BJ (cell line): ENCODE measurements around the gene PTCD1. TPM values are rescaled to one million over a fixed set of nuclear protein-coding genes. Genes with fewer than 3 reads are reported as not detected.
"Not testable (repeated sequence)": the region's sequence is repeated elsewhere in the genome, so short reads cannot be mapped to it uniquely, and the experiment has no call there.

Experiments used
- CTCF ChIA-PET: fragments of 350-600 bp; formaldehyde crosslinking; extraction: SDS; loops from one replicate; lab custom pipeline; 2021; ENCODE audit warnings: antibody characterized with exemption, inconsistent platforms; lab: Yijun Ruan, JAX
- POLR2A ChIA-PET: fragments of 300-600 bp; sonication (Branson Sonifier 250); formaldehyde crosslinking; extraction: SDS; loops from one replicate; lab custom pipeline; 2021; ENCODE audit warnings: antibody characterized with exemption; lab: Charles Lee
- DNase-seq: peaks from one replicate; pipeline ENCODE4 v3.0.0-alpha.2; 2011; ENCODE audit warnings: low read depth
- H3K27me3 ChIP-seq: 2 replicates; pipeline ENCODE4 v1.6.0; 2011; ENCODE audit warnings: low read length; ENCODE audit not compliant: control insufficient read depth, insufficient read depth
- H3K36me3 ChIP-seq: 2 replicates; pipeline ENCODE4 v1.5.1; 2011; ENCODE audit warnings: low read length; ENCODE audit not compliant: control insufficient read depth, insufficient read depth
- H3K4me3 ChIP-seq: 2 replicates; pipeline ENCODE4 v1.5.1; 2011; ENCODE audit warnings: low read depth, mild to moderate bottlenecking, control low read depth, low read length
- polyA plus RNA-seq: library from polyadenylated mRNA; depleted of rRNA; stranded (reverse); fragments of >200 nt; gene quantifications from 2 replicates; pipeline ENCODE4 v1.2.3, GENCODE V29; 2011
- TF ChIP-seq, protein P1 (sequence below): IDR thresholded peaks from 2 replicates; pipeline ENCODE4 v1.5.1; 2011; ENCODE audit warnings: low read depth, mild to moderate bottlenecking, control low read depth, inconsistent platforms, low read length, moderate library complexity; ENCODE audit not compliant: insufficient read depth

PTCD1 gene
- polyA plus RNA-seq, 1 experiment: 3.5 TPM

- peaks cover 41% of the 10 kb centered on the region for H3K36me3 ChIP-seq
- POLR2A ChIA-PET: interaction anchor here (0.7 kb wide), 1 partner anchor 49 kb away, joined by 3 read pairs; no protein-coding TSS in a partner anchor
- CTCF ChIA-PET: interaction anchor here (0.6 to 0.7 kb wide), 3 partner anchors 10 to 558 kb away, joined by 3 to 4 read pairs (median 3); no protein-coding TSS in a partner anchor
These were observed 48.8 kb downstream of the PTCD1 start for GRCh38 chr7:99389772-99390171.

GRCh38 chr7:99387912-99388311 is 50.7 kb downstream of the PTCD1 start:
- Histone ChIP-seq H3K4me3 (no peak overlapping the region), H3K36me3 (peaks cover 35% of the 10 kb centered on the region), H3K27me3 (no peaks in the 10 kb centered on the region)
- no peak for DNase-seq
- TF ChIP-seq, protein P1, sequence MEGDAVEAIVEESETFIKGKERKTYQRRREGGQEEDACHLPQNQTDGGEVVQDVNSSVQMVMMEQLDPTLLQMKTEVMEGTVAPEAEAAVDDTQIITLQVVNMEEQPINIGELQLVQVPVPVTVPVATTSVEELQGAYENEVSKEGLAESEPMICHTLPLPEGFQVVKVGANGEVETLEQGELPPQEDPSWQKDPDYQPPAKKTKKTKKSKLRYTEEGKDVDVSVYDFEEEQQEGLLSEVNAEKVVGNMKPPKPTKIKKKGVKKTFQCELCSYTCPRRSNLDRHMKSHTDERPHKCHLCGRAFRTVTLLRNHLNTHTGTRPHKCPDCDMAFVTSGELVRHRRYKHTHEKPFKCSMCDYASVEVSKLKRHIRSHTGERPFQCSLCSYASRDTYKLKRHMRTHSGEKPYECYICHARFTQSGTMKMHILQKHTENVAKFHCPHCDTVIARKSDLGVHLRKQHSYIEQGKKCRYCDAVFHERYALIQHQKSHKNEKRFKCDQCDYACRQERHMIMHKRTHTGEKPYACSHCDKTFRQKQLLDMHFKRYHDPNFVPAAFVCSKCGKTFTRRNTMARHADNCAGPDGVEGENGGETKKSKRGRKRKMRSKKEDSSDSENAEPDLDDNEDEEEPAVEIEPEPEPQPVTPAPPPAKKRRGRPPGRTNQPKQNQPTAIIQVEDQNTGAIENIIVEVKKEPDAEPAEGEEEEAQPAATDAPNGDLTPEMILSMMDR: no peak
- ChIA-PET CTCF (no interaction called here), POLR2A (no interaction called here)

More at GRCh38 chr7:99389772-99390171, 48.8 kb downstream of the PTCD1 start:
- H3K27me3 ChIP-seq: no peaks in the 10 kb centered on the region
- TF ChIP-seq, protein P1: no peak
- H3K4me3 ChIP-seq: no peak overlapping the region
- DNase-seq: no peak

- CTCF ChIA-PET: interaction anchor here (1.0 to 1.5 kb wide), 2 partner anchors 10 to 25 kb away, joined by 3 to 4 read pairs; no protein-coding TSS in a partner anchor
- POLR2A ChIA-PET, H3K27me3 ChIP-seq, H3K4me3 ChIP-seq, DNase-seq: not testable (repeated sequence)
- peaks cover 35% of the 10 kb centered on the region for H3K36me3 ChIP-seq
These were observed 51.4 kb downstream of the PTCD1 start for GRCh38 chr7:99387239-99387635.

DNA sequence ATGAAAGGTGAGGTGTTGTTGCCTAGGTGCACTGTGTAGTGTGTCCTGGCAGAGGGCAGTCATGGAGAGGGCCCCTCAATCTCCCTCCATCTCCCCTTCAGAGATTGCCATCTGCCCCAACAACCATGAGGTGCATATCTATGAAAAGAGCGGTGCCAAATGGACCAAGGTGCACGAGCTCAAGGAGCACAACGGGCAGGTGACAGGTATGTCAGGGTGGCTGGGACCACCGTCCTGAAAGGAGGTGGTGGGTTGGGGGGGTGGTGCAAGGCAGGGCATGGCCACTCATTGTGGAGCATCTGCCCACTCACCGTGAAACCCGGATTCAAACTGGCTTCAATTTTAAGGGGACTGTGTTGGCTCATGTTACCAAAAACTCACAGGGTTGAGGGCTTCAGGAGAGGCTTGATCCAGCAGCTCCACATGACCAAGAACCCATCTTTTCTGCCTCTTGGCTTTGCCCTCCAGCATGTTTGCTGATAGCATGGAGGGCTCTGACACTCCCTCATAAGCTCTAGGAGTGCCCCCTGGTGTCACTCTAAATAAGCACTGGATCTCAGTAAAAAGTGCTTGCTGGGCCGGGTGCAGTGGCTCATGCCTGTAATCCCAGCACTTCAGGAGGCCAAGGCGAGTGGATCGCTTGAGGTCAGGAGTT is 51.9 kb downstream of the PTCD1 start:
- peaks cover 31% of the 10 kb centered on the region for H3K36me3 ChIP-seq
- ChIA-PET POLR2A (no interaction called here), CTCF (interaction anchor here (0.5 to 1.5 kb wide), 4 partner anchors 10 to 73 kb away, joined by 3 to 4 read pairs (median 4); no protein-coding TSS in a partner anchor)
- DNase-seq: no peak
- H3K27me3 ChIP-seq: no peaks in the 10 kb centered on the region
- H3K4me3 ChIP-seq: no peak overlapping the region
- TF ChIP-seq, protein P1: peak; percentile 39; the same call in 1 of the 2 replicates

DNA sequence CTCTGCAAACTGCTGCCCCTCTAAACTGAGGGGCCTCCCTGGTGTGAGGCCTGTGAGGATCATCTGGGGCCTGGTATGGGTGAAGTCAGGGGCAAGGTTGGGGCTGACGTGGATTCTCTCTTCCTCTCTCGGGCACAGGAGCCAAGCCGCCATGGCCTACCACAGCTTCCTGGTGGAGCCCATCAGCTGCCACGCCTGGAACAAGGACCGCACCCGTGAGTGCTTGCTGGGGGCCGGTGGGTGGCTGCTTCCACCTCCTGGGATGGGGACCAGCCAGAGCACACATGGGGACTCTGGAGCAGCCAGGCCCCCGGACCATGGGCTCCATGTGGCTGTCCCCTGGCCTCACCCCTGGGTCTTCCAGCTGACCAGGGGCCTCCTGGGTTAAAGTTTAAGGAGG is 53.0 kb downstream of the PTCD1 start:
- TF ChIP-seq, protein P1: no peak
- ChIA-PET CTCF (interaction anchor here (0.6 kb wide), 1 partner anchor 22 kb away, joined by 3 read pairs; no protein-coding TSS in a partner anchor), POLR2A (no interaction called here)
- DNase-seq: no peak
- no peaks in the 10 kb centered on the region for H3K27me3 ChIP-seq
- H3K36me3 ChIP-seq: peaks cover 35% of the 10 kb centered on the region
- no peak overlapping the region for H3K4me3 ChIP-seq
